H1 (cell line): Measurements from ENCODE around the gene F8. TPM values are rescaled to one million over a fixed set of nuclear protein-coding genes. Genes with fewer than 3 reads are reported as not detected.

Experiments used
- CTCF ChIA-PET: fragments of 300-600 bp; sonication (Branson Sonifier 250); formaldehyde crosslinking; loops from one replicate; lab custom pipeline; 2021; ENCODE audit not compliant: partially characterized antibody; lab: Charles Lee
- POLR2A ChIA-PET: fragments of 300-600 bp; sonication (Branson Sonifier 250); formaldehyde crosslinking; loops from one replicate; lab custom pipeline; 2021; ENCODE audit warnings: inconsistent platforms; ENCODE audit not compliant: partially characterized antibody; lab: Charles Lee
- DNase-seq, 2 experiments: peaks; one replicate each; pipeline versions ENCODE4 v3.0.0 to v3.0.0-alpha.2; 2010 to 2022; ENCODE audit warnings: low spot score in 2 of 2, low read depth in 1 of 2, mixed read lengths in 1 of 2
- FAIRE-seq: peaks from 2 replicates; lab custom pipeline; 2011; peaks lifted over from hg19 to GRCh38; lab: Jason Lieb, UNC
- H2AFZ ChIP-seq: 2 replicates; pipeline ENCODE4 v1.8.1; 2012; ENCODE audit warnings: low read length, inconsistent platforms
- H2AK5ac ChIP-seq: 2 replicates; pipeline ENCODE4 v1.6.1; 2013; ENCODE audit warnings: low read depth, low read length
- H2BK120ac ChIP-seq: replicated peaks from 2 replicates; pipeline ENCODE3; 2013; ENCODE audit warnings: low read depth, low read length, inconsistent platforms
- H2BK12ac ChIP-seq: 2 replicates; pipeline ENCODE4 v1.6.1; 2013; ENCODE audit warnings: low read depth, low read length
- H2BK15ac ChIP-seq: 2 replicates; pipeline ENCODE4 v1.6.1; 2013; ENCODE audit warnings: low read length
- H2BK20ac ChIP-seq: 2 replicates; pipeline ENCODE4 v1.6.1; 2013; ENCODE audit warnings: low read length
- H2BK5ac ChIP-seq: 2 replicates; pipeline ENCODE4 v1.6.1; 2013; ENCODE audit warnings: low read depth, low read length
- H3K14ac ChIP-seq: 2 replicates; pipeline ENCODE4 v1.6.1; 2013; ENCODE audit warnings: inconsistent platforms; ENCODE audit not compliant: insufficient read length
- H3K18ac ChIP-seq: 2 replicates; pipeline ENCODE4 v1.6.1; 2013; ENCODE audit warnings: low read length; ENCODE audit errors: extremely low read depth
- H3K23ac ChIP-seq: 2 replicates; pipeline ENCODE4 v1.6.1; 2013; ENCODE audit warnings: inconsistent platforms; ENCODE audit not compliant: insufficient read length
- H3K23me2 ChIP-seq: 2 replicates; pipeline ENCODE4 v1.6.1; 2013; ENCODE audit warnings: low read depth, low read length
- H3K27ac ChIP-seq: 2 replicates; pipeline ENCODE4 v1.6.1; 2011; ENCODE audit warnings: low read depth, low read length, inconsistent platforms
- H3K27me3 ChIP-seq, 4 experiments: replicated peaks in 1 of 4; 1 replicate in 1 of 4; 2 replicates in 3 of 4; pipeline versions ENCODE4 v1.6.1 to v1.8.1; 2011 to 2013; ENCODE audit warnings: low read length in 3 of 4, mild to moderate bottlenecking in 3 of 4, inconsistent platforms in 2 of 4, mixed read lengths in 2 of 4, moderate library complexity in 1 of 4; ENCODE audit not compliant: control insufficient read depth in 3 of 4, insufficient read depth in 3 of 4; ENCODE audit errors: extremely low read depth in 1 of 4
- H3K36me3 ChIP-seq, 4 experiments: 2 replicates each; pipeline versions ENCODE4 v1.6.1 to v1.8.1; 2011 to 2013; ENCODE audit warnings: mild to moderate bottlenecking in 4 of 4, low read length in 3 of 4, moderate library complexity in 2 of 4, control low read depth in 1 of 4, inconsistent platforms in 1 of 4; ENCODE audit not compliant: insufficient read depth in 4 of 4, control insufficient read depth in 2 of 4
- H3K4ac ChIP-seq: replicated peaks from 2 replicates; pipeline ENCODE3; 2013; ENCODE audit warnings: low read length, low read depth, mixed read lengths, inconsistent platforms; ENCODE audit not compliant: insufficient read length
- H3K4me1 ChIP-seq, 4 experiments: replicated peaks in 1 of 4; 1 replicate in 1 of 4; 2 replicates in 3 of 4; pipeline versions ENCODE4 v1.6.1 to v1.8.1; 2011 to 2013; ENCODE audit warnings: low read length in 3 of 4, inconsistent platforms in 2 of 4, mixed read lengths in 1 of 4; ENCODE audit not compliant: insufficient read depth in 4 of 4, control insufficient read depth in 3 of 4
- H3K4me2 ChIP-seq, 2 experiments: 2 replicates each; pipeline versions ENCODE4 v1.6.1 to v1.8.1; 2011 to 2013; ENCODE audit warnings: low read depth in 2 of 2, low read length in 2 of 2, control low read depth in 1 of 2, inconsistent platforms in 1 of 2, mild to moderate bottlenecking in 1 of 2; ENCODE audit not compliant: insufficient read depth in 1 of 2
- H3K4me3 ChIP-seq, 4 experiments: fragments of 200-600, 300-600 bp in 1 of 4; sonication (generic), shearing (Covaris generic), sonication (Bioruptor Twin) in 1 of 4; 2 replicates each; pipeline versions ENCODE4 v1.5.1 to v1.8.1; 2011 to 2016; ENCODE audit warnings: low read length in 4 of 4, low read depth in 3 of 4, control low read depth in 2 of 4, inconsistent platforms in 2 of 4, mild to moderate bottlenecking in 2 of 4, mixed read lengths in 1 of 4, moderate library complexity in 1 of 4; ENCODE audit not compliant: insufficient read depth in 2 of 4; ENCODE audit errors: extremely low read depth in 1 of 4
- H3K56ac ChIP-seq: replicated peaks from 2 replicates; pipeline ENCODE3; 2013; ENCODE audit warnings: low read depth, mild to moderate bottlenecking, mixed read lengths, low read length, inconsistent platforms; ENCODE audit not compliant: insufficient read length
- H3K79me1 ChIP-seq: 2 replicates; pipeline ENCODE4 v1.6.1; 2013; ENCODE audit warnings: low read depth, low read length, control low read depth
- H3K79me2 ChIP-seq, 2 experiments: 2 replicates each; pipeline versions ENCODE4 v1.6.1 to v1.8.1; 2012 to 2013; ENCODE audit warnings: low read length in 2 of 2, mild to moderate bottlenecking in 2 of 2, inconsistent platforms in 1 of 2; ENCODE audit not compliant: insufficient read depth in 2 of 2, control insufficient read depth in 1 of 2
- H3K9ac ChIP-seq, 4 experiments: replicated peaks in 1 of 4; 1 replicate in 1 of 4; 2 replicates in 3 of 4; pipeline versions ENCODE4 v1.6.1 to v1.8.1; 2011 to 2013; ENCODE audit warnings: low read depth in 3 of 4, low read length in 3 of 4, control low read depth in 2 of 4, mild to moderate bottlenecking in 2 of 4, moderate library complexity in 2 of 4, inconsistent platforms in 1 of 4; ENCODE audit errors: extremely low read depth in 1 of 4
- H3K9me3 ChIP-seq, 2 experiments: 2 replicates each; pipeline versions ENCODE4 v1.6.1 to v1.8.1; 2012 to 2013; ENCODE audit warnings: mild to moderate bottlenecking in 2 of 2, moderate library complexity in 2 of 2, control low read depth in 1 of 2, inconsistent platforms in 1 of 2, low read depth in 1 of 2, low read length in 1 of 2, mixed read lengths in 1 of 2; ENCODE audit not compliant: insufficient read depth in 2 of 2
- H4K20me1 ChIP-seq, 2 experiments: replicated peaks in 1 of 2; 2 replicates each; pipeline versions ENCODE3 to v1.8.1; 2011 to 2013; ENCODE audit warnings: inconsistent platforms in 2 of 2, low read length in 2 of 2, mild to moderate bottlenecking in 1 of 2; ENCODE audit not compliant: insufficient read depth in 2 of 2, control insufficient read depth in 1 of 2
- H4K5ac ChIP-seq: 2 replicates; pipeline ENCODE4 v1.6.1; 2013; ENCODE audit warnings: low read length, low read depth, mixed read lengths, inconsistent platforms; ENCODE audit not compliant: insufficient read length
- H4K8ac ChIP-seq: 2 replicates; pipeline ENCODE4 v1.8.0; 2013; ENCODE audit warnings: mild to moderate bottlenecking, moderate library complexity, low read length, inconsistent platforms; ENCODE audit not compliant: insufficient read depth; ENCODE audit errors: extremely low read depth
- H4K91ac ChIP-seq: replicated peaks from 2 replicates; pipeline ENCODE3; 2013; ENCODE audit warnings: low read length, mixed read lengths, inconsistent platforms; ENCODE audit not compliant: insufficient read length
- BACH1 ChIP-seq: IDR thresholded peaks from 2 replicates; pipeline ENCODE4 v1.6.1; 2012; ENCODE audit warnings: low read length, improper control_type of control experiment
- BCL11A ChIP-seq, 2 experiments: IDR thresholded peaks; one replicate each; pipeline ENCODE4 v1.6.1; 2011; ENCODE audit warnings: low read depth in 2 of 2, low read length in 2 of 2, mild to moderate bottlenecking in 2 of 2
- CHD2 ChIP-seq: IDR thresholded peaks from 2 replicates; pipeline ENCODE4 v1.6.1; 2012; ENCODE audit warnings: low read length, improper control_type of control experiment
- E2F6 ChIP-seq: IDR thresholded peaks from 2 replicates; pipeline ENCODE4 v1.6.1; 2012; ENCODE audit warnings: inconsistent platforms
- EGR1 ChIP-seq: IDR thresholded peaks from 2 replicates; pipeline ENCODE4 v1.6.1; 2011; ENCODE audit warnings: low read depth, low read length, borderline replicate concordance
- HDAC6 ChIP-seq: IDR thresholded peaks from one replicate; pipeline ENCODE4 v1.7.1; 2012; ENCODE audit warnings: low read depth, mild to moderate bottlenecking, inconsistent platforms, low read length, moderate library complexity
- KDM5A ChIP-seq: fragments of 200-600 bp; IDR thresholded peaks from 2 replicates; pipeline ENCODE4 v1.7.1; 2012; ENCODE audit warnings: mild to moderate bottlenecking, low read length, inconsistent platforms, mixed read lengths
- RFX5 ChIP-seq: IDR thresholded peaks from 2 replicates; pipeline ENCODE4 v1.6.1; 2011; ENCODE audit warnings: low read depth, low read length, improper control_type of control experiment, borderline replicate concordance
- RNF2 ChIP-seq: fragments of 200-900, 300-1000 bp; sonication (generic); IDR thresholded peaks from 2 replicates; pipeline ENCODE4 v1.7.1; 2016; ENCODE audit warnings: borderline replicate concordance, low read depth, mild to moderate bottlenecking, antibody characterized with exemption, low read length; ENCODE audit not compliant: poor library complexity, severe bottlenecking; ENCODE audit errors: missing control alignments
- RXRA ChIP-seq: IDR thresholded peaks from 2 replicates; pipeline ENCODE4 v1.6.1; 2011; ENCODE audit warnings: low read depth, mild to moderate bottlenecking, low read length, moderate library complexity; ENCODE audit not compliant: insufficient read depth
- SAP30 ChIP-seq: fragments of 300-600 bp; sonication (generic); IDR thresholded peaks from 2 replicates; pipeline ENCODE4 v1.7.1; 2012; ENCODE audit warnings: low read length, moderate library complexity, mild to moderate bottlenecking, inconsistent platforms; ENCODE audit not compliant: insufficient read depth, insufficient replicate concordance
- ZNF274 ChIP-seq: IDR thresholded peaks from 2 replicates; pipeline ENCODE4 v1.7.0; 2012; ENCODE audit warnings: low read length, borderline replicate concordance; ENCODE audit errors: extremely low read depth
- WGBS, 2 experiments: shearing (Covaris generic) in 1 of 2; methylation state at CpG; one replicate each; pipeline versions ENCODE4 v1.1.6 to v1.1.7; 2013 to 2015; ENCODE audit warnings: low lambda C conversion rate in 2 of 2, mixed read lengths in 2 of 2, inconsistent platforms in 1 of 2, low coverage in 1 of 2, missing lambda C conversion rate in 1 of 2; ENCODE audit not compliant: insufficient replicate concordance in 2 of 2, insufficient coverage in 1 of 2, insufficient read length in 1 of 2; ENCODE audit errors: extremely low coverage in 1 of 2, missing lambda C conversion rate in 1 of 2; 5-methylcytosine and 5-hydroxymethylcytosine counted together
- polyA plus RNA-seq, 7 experiments: library from polyadenylated mRNA; depleted of rRNA in 3 of 7; stranded (reverse) in 5 of 7; unstranded in 2 of 7; fragments of >200 nt in 5 of 7; fragments of 200-250 nt in 2 of 7; gene quantifications; 1 replicate in 5 of 7; 2 replicates in 1 of 7; 4 replicates in 1 of 7; pipeline versions ENCODE4 v1.2.1 to v1.2.3, GENCODE V29; 2011 to 2013; ENCODE audit warnings: missing spikeins in 2 of 7, mixed read lengths in 2 of 7
- total RNA-seq: library from RNA; stranded (reverse); fragmentation: NEBNext Ultra II Directional; extraction: Animal tissue kit (Norgen Biotek cat#: 25700); gene quantifications from 2 replicates; pipeline ENCODE4 v1.2.1, GENCODE V29; 2021

Gene F8
- total and polyA plus RNA-seq, 2 of the 8 experiments (the other 6 are each of a cell fraction or from before 2014, with no cell fraction given) = 1.1 to 2.6 TPM

- no peaks in the 10 kb centered on the region; a peak in 1 of 4 replicates for H3K9me3 ChIP-seq
- ChIA-PET POLR2A (no interaction called here), CTCF (no interaction called here)
- no peak overlapping the region for H2BK12ac ChIP-seq
- H2BK15ac ChIP-seq = no peak overlapping the region
- H3K27ac ChIP-seq = no peak overlapping the region
- H3K4me1 ChIP-seq = no peaks in the 10 kb centered on the region; a peak in 1 of 7 replicates
- H3K23me2 ChIP-seq = peaks cover 1% of the 10 kb centered on the region; the same call in 1 of the 2 replicates
- no peak overlapping the region for H4K5ac ChIP-seq
- H3K79me1 ChIP-seq = no peaks in the 10 kb centered on the region
- 92% methylated on average over 1 of the region's 1 CpG; no CpG with 5 or more reads in 1 of the 2 experiments for WGBS, 2 experiments
- H3K14ac ChIP-seq = no peak overlapping the region
- H3K4ac ChIP-seq = no peak overlapping the region
- H2BK120ac ChIP-seq = no peak overlapping the region
- no peak overlapping the region for H2BK20ac ChIP-seq
- H2AK5ac ChIP-seq = no peak overlapping the region
- no peak overlapping the region for H3K9ac ChIP-seq
- DNase-seq = no peak
- peaks cover 0 to 2% (median 0%) of the 10 kb centered on the region in 4 experiments; a peak in 1 of 7 replicates for H3K27me3 ChIP-seq
- H4K8ac ChIP-seq = no peak overlapping the region
- no peak overlapping the region for H3K56ac ChIP-seq
- H2BK5ac ChIP-seq = no peak overlapping the region
- no peak overlapping the region for H3K4me3 ChIP-seq
- no peak overlapping the region for H2AFZ ChIP-seq
- H3K4me2 ChIP-seq = no peak overlapping the region
- H3K36me3 ChIP-seq = no peaks in the 10 kb centered on the region
- no peaks in the 10 kb centered on the region for H4K20me1 ChIP-seq
- no peak overlapping the region for H3K18ac ChIP-seq
- H3K79me2 ChIP-seq = no peaks in the 10 kb centered on the region
- no peak for FAIRE-seq
- H3K23ac ChIP-seq = no peak overlapping the region
- no peak overlapping the region for H4K91ac ChIP-seq
- no peak for TF ChIP-seq RNF2
- TF ChIP-seq KDM5A = no peak
- no peak for TF ChIP-seq RXRA
- no peak for TF ChIP-seq EGR1
- no peak for TF ChIP-seq ZNF274
- no peak for TF ChIP-seq BCL11A (IDR thresholded peaks at IDR 0.05; ENCODE audit: low read depth in 2 of 2, low read length in 2 of 2)
- TF ChIP-seq SAP30 = no peak
- TF ChIP-seq HDAC6 = no peak
- no peak for TF ChIP-seq CHD2
- no peak for TF ChIP-seq BACH1
- TF ChIP-seq RFX5 = no peak
- no peak for TF ChIP-seq E2F6
Measured at GRCh38 chrX:154809939-154810665, 212.4 kb downstream of the F8 start.
